Endometrial microvascular endothelial cells (primary cell): ENCODE results near the gene DAB1. TPM values are rescaled to one million over a fixed set of nuclear protein-coding genes. Genes with fewer than 3 reads are reported as not detected.

Source experiments
- in situ Hi-C: cut with HindIII; loops from 2 replicates; pipeline ENCODE4 v1.10.0; 2017; ENCODE audit warnings: low sequenced_read_pairs, low pct_unique_long_range_greater_than_20kb; ENCODE audit errors: inconsistent ontology term
- total RNA-seq: library from RNA; depleted of rRNA; stranded (reverse); fragments of >200 nt; gene quantifications from one replicate; pipeline ENCODE4 v1.2.3, GENCODE V29; 2015; ENCODE audit errors: inconsistent ontology term

DAB1 gene
- total RNA-seq, 1 donor from 2014 or later = not detected

GRCh38 chr1:57208741-57209302, 215.0 kb downstream of the DAB1 start:
- in situ Hi-C loops = no loop called here

DNA sequence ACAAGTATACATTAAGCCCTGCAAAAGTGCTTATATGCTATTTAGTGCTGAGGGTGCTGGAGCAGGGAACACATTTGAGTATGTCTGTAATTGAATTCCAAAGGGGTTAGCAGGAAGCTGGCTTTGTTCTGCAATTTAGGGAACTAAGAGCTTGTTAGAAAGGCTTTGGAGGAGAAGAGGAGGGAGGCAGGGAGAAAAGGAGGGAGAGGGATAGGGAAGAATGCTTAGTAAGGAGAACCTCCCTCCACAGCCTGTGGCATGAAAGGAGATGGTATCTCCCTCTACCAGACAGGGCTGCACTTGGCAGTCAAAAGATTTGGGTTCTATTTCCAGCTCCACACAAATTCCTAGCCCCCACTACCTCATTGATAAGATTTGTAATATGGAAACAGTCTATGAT, 217.8 kb downstream of the DAB1 start:
- in situ Hi-C loops = no loop called here

DNA sequence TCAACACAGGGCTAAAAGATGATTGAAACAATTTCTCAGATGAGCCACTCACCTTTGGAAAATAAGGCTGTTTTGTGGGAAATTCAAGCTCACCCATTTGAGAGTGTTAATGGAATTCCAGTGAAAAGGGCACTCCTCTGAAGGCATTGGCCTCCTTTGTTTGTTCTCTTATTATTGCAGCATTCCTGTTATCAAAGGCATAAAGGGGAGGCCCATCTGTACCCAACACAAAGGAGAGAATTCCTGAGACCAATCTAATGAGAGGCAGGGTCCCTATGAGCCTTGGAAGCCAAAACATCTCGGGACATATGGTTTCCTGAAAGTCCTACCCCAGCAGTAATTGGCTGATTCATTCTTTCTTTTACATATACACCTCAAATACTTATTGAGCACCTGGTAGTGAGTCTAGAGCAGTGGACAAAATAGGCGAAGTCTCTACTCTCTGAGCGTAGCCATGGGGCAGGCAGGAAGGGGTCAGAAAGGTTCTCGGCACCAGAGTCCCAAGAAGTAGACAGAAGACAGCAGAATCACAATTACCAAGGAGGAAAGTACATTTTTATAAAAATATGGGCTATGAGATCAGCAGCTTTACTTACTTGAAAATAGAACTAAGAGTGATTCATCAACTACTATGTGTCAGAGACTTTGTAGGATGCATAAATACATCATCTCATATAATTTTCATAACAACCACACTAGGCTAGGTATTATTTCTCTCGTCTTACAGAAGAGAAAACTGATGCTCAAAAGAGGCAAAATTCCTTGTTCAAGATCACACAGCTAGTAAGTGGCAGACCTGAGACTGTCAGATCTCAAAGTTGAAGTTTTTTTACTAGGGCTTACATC, 218.7 kb downstream of the DAB1 start:
- in situ Hi-C loops = no loop called here

DNA sequence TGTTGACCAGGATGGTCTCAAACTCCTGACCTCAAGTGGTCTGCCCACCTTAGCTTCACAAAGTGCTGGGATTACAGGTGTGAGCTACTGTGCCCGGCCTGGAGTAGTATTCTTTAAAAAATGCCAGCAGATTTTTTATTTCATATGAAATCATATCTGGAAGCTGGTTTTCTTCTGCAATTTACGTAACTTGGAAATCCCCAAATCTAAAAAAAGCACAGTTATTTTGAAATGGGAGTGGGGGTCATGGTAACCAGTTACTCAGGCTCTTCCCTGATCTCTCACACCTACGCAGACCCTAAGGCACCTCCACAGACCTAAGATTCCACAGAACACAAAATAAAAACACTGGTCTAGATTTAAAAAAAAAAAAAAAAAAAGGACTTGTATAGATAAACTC, 219.8 kb downstream of the DAB1 start:
- in situ Hi-C loops = no loop called here

DNA sequence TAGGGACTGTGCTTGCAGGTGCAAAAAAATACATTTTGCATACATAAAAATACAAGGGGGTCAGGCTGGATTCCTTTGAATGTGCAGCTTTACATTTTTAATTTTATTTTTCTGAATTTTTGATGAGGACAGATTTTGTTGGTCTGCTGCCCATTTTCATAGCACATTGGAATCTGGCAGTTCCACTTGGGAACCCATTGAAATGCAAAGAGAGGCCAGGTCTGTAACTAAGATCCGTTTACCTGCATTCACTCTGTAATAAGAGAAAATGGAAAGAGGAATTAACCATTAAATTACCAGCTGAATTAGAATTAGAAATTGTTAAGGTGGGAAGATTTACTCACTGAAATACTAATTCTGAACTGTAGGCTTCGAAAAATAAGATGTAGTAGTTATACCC, 221.6 kb downstream of the DAB1 start:
- in situ Hi-C loops = no loop called here

DNA sequence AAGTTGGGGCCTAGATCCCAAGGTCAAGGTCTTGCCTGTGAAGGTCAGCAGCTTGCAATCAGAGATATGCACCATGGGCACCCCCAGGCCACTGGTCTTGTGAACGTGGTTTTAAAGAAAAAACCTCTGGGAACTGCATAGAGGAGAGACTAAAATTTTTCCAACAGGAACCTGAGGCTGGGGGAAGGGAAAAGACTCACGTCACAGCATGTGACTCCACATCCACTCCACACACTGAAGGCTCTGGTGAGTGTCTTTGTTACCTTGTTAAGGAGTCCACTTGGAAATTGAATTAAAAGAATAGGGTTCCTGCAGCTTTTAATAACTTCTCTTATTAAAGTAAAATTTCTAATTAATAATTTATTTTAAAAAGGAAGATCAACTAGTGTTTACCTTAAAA, 224.9 kb downstream of the DAB1 start:
- in situ Hi-C loops = no loop called here

- in situ Hi-C loops = no loop called here
These were observed 228.4 kb downstream of the DAB1 start for GRCh38 chr1:57195436-57195941.

- in situ Hi-C loops = no loop called here
These were observed 231.6 kb downstream of the DAB1 start for GRCh38 chr1:57192222-57192621.

DNA sequence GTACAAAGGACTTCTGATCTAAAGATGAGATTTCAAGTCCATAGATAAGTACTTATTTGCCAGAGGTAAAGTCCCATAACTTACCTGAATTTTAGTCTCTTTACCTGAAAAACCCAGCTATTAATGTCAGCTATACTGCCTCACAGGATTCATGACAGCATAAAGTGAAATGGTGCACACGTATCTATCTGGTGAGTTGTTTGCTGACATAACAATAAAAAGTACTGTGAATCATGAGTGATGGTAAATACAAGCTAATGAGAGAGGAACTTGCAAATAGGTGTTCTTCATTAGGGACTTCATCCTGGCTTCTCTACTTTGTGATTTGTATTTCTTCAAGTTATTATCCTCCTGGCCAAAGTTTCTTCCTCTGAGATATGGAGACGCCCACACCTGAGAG, 233.0 kb downstream of the DAB1 start:
- in situ Hi-C loops = no loop called here

DNA sequence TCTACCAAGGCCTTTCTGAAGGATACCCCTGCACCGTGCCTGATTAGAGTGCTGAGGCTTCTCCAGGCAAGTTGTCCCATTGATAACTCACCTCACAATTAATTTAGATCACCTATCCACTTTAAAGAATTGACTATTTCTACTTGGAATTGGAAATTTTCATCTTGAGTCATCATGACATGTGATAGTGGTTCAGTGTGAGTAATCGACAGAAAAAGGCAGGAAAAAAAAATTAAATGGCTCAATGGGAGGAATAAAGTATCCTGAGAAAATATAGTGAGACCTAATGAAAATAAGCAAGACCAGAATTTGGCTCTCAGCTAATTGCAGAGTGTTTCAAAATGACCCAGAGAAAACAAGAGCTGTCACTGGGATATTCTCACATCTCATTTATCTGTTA, 235.7 kb downstream of the DAB1 start:
- in situ Hi-C loops = no loop called here

DNA sequence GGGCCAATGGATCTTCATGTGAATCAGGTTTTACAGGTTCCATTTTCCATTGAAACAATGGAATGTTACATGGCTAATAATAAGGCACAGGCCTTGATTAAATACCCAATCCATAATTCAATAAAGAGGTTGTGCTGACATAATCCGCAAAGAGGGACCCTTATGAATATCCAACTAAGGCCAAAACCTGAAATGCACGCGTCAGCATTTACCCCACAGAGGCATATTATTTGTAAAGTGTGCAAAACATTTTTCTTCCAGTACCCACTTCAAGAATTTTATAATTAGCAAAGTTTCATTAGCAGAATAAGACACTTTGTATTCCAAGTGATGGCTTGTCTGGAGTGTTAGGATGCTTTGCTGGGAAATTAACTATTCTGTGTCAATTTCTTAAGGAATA, 237.4 kb downstream of the DAB1 start:
- in situ Hi-C loops = no loop called here

- in situ Hi-C loops = no loop called here
These were observed 244.9 kb downstream of the DAB1 start for GRCh38 chr1:57179001-57179400.

GRCh38 chr1:57175506-57175905, 248.4 kb downstream of the DAB1 start:
- in situ Hi-C loops = no loop called here

GRCh38 chr1:57172040-57172439, 251.8 kb downstream of the DAB1 start:
- in situ Hi-C loops = no loop called here

GRCh38 chr1:57167997-57168396, 255.9 kb downstream of the DAB1 start:
- in situ Hi-C loops = no loop called here

- in situ Hi-C loops = no loop called here
These were observed 258.3 kb downstream of the DAB1 start for GRCh38 chr1:57165546-57165945.

- in situ Hi-C loops = no loop called here
These were observed 259.3 kb downstream of the DAB1 start for GRCh38 chr1:57164584-57164983.

DNA sequence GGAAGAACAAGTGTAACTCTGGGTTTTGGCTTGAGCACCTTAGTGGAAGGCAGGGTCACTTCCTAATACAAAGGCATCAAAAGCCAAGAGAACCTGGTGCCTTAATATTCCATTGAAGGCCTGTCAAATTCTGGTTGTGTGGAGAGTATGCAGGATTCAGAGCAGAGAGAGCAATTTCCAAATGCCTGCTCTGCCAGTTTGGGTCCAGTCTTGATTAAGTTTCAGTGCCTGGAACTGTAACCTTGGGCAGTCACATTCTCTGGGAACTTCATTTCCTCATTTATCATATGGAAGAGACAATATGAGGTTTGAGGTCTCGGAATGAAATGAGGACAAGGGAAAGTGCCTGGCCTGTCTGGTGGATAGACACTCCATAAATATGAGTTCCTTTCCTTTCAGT, 260.1 kb downstream of the DAB1 start:
- in situ Hi-C loops = no loop called here

DNA sequence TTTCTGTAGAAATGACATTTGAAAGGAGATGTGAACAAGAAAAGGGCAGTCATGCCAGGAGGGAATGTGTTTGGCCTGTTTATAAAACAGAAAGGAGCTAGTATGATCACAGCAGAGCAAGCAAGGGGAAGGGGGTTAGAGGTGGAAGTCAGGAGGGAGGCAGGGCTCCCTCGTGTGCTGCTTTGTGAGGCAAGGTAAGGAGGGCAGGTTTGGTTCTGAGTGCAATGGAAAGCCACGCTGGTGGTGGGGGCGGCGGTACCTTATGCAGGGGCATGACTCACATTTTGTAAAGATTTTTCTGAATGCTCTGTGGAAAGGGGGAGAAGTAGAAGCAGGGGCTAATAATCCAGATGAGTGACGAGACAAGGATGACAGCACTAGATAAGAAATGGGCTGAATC, 260.5 kb downstream of the DAB1 start:
- in situ Hi-C loops = no loop called here

DNA sequence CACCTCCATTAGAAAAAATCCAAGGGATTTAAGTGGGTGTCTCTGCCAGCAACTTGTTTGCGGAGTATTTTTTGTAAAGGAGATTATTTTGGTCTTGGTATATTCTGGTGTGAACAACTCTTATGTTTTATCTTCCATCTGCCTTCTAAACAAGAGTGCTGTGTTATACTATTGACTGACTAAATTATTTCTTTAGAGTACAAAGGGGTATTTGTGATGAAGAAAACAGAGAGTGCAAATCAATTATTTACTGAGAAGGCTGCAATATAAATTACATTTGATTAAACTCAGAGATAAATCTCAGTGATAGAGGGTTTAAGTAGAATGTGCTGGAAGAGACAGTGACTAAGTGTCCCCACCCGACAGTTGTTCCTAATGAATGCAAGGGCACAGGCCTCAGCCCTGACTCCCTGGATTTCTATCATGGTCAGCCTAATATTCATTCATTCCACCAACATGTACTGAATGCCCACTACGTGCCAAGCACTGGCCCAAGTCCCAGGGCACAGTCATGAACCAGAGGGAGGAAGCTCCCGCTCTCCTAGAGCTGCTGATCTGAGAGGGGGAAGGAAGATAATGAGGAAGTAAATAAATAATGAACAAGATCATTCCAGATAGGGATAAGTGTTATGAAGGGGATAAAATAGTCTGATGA, 261.1 kb downstream of the DAB1 start:
- in situ Hi-C loops = no loop called here
